HepG2 (cell line): ENCODE data around the gene HS3ST3B1. TPM values are rescaled to one million over a fixed set of nuclear protein-coding genes. Genes with fewer than 3 reads are reported as not detected.
A peak's percentile ranks its signal among the peaks of the same experiment; 100 is the strongest.

ENCODE experiments used
- KDM2A ChIP-seq: sonication (generic); formaldehyde crosslinking; IDR thresholded peaks from 2 replicates; pipeline ENCODE4 v1.4.0; 2020; ENCODE audit warnings: low read depth, missing genetic modification reagents, borderline replicate concordance
- ZBTB8A ChIP-seq: sonication (generic); formaldehyde crosslinking; IDR thresholded peaks from 2 replicates; pipeline ENCODE4 v1.4.0; 2020; ENCODE audit warnings: mild to moderate bottlenecking, low read depth, missing genetic modification reagents, borderline replicate concordance
- ZNF446 ChIP-seq: sonication (generic); formaldehyde crosslinking; IDR thresholded peaks from 2 replicates; pipeline ENCODE4 v1.5.0; 2020; ENCODE audit warnings: mild to moderate bottlenecking, missing genetic modification reagents
- ZNF543 ChIP-seq: sonication (generic); formaldehyde crosslinking; IDR thresholded peaks from 2 replicates; pipeline ENCODE4 v1.4.0; 2020; ENCODE audit warnings: mild to moderate bottlenecking, missing genetic modification reagents
- polyA plus RNA-seq, 8 experiments: library from polyadenylated mRNA; depleted of rRNA in 3 of 8; stranded (reverse) in 7 of 8; unstranded in 1 of 8; fragments of >200 nt; fragmentation: Illumina TruSeq in 4 of 8; extraction: Trizol in 4 of 8; gene quantifications; 2 replicates each; pipeline versions ENCODE4 v1.2.1 to v1.2.3, GENCODE V29; 2011 to 2016; ENCODE audit warnings: low read depth in 4 of 8, missing spikeins in 1 of 8, mixed read lengths in 1 of 8; ENCODE audit not compliant: insufficient read depth in 1 of 8
- total RNA-seq, 5 experiments: library from RNA; depleted of rRNA; stranded (reverse); fragments of >200 nt; fragmentation: Illumina TruSeq; extraction: Trizol; gene quantifications; 2 replicates each; pipeline ENCODE4 v1.2.3, GENCODE V29; 2016; ENCODE audit warnings: low read depth in 1 of 5
- TF ChIP-seq, protein P1 (sequence below), 2 experiments: fragments of 450-650 bp in 1 of 2; sonication (generic) in 1 of 2; formaldehyde crosslinking in 1 of 2; IDR thresholded peaks; 2 replicates each; pipeline versions ENCODE4 v1.6.1 to v1.8.0; 2016 to 2022; ENCODE audit warnings: antibody characterized with exemption in 1 of 2, mild to moderate bottlenecking in 1 of 2, missing genetic modification reagents in 1 of 2
- TF ChIP-seq, protein P2 (sequence below): sonication (generic); formaldehyde crosslinking; IDR thresholded peaks from 2 replicates; pipeline ENCODE4 v1.4.0; 2020; ENCODE audit warnings: missing genetic modification reagents, low read depth, mild to moderate bottlenecking, borderline replicate concordance
- TF ChIP-seq, protein P3 (sequence below): sonication (generic); formaldehyde crosslinking; IDR thresholded peaks from 2 replicates; pipeline ENCODE4 v1.5.0; 2020; ENCODE audit warnings: mild to moderate bottlenecking, missing genetic modification reagents, borderline replicate concordance
- TF ChIP-seq, protein P4 (sequence below): IDR thresholded peaks from 2 replicates; pipeline ENCODE4 v1.6.1; 2012; ENCODE audit warnings: inconsistent platforms

The HS3ST3B1 gene
- total and polyA plus RNA-seq, 2 of the 13 experiments (the other 11 are each of a cell fraction or from before 2014, with no cell fraction given), result 15.7 to 39.5 TPM

DNA sequence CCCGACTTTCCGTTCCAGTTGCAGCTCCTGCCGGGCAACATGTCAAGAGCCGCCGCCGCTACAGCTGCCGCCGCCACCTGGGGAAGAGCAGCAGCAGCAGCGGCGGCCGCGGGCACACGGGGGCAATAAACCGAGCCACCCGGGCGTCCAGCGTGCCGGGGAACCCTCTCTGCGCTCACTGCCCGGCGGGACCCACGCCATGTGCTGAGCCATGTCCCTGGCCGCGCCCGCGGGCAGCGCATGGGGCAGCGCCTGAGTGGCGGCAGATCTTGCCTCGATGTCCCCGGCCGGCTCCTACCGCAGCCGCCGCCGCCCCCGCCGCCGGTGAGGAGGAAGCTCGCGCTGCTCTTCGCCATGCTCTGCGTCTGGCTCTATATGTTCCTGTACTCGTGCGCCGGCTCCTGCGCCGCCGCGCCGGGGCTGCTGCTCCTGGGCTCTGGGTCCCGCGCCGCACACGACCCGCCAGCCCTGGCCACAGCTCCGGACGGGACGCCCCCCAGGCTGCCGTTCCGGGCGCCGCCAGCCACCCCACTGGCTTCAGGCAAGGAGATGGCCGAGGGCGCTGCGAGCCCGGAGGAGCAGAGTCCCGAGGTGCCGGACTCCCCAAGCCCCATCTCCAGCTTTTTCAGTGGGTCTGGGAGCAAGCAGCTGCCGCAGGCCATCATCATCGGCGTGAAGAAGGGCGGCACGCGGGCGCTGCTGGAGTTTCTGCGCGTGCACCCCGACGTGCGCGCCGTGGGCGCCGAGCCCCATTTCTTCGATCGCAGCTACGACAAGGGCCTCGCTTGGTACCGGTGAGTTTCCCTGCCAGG is 604 bp downstream of the HS3ST3B1 start (continued):
- TF ChIP-seq, protein P1, sequence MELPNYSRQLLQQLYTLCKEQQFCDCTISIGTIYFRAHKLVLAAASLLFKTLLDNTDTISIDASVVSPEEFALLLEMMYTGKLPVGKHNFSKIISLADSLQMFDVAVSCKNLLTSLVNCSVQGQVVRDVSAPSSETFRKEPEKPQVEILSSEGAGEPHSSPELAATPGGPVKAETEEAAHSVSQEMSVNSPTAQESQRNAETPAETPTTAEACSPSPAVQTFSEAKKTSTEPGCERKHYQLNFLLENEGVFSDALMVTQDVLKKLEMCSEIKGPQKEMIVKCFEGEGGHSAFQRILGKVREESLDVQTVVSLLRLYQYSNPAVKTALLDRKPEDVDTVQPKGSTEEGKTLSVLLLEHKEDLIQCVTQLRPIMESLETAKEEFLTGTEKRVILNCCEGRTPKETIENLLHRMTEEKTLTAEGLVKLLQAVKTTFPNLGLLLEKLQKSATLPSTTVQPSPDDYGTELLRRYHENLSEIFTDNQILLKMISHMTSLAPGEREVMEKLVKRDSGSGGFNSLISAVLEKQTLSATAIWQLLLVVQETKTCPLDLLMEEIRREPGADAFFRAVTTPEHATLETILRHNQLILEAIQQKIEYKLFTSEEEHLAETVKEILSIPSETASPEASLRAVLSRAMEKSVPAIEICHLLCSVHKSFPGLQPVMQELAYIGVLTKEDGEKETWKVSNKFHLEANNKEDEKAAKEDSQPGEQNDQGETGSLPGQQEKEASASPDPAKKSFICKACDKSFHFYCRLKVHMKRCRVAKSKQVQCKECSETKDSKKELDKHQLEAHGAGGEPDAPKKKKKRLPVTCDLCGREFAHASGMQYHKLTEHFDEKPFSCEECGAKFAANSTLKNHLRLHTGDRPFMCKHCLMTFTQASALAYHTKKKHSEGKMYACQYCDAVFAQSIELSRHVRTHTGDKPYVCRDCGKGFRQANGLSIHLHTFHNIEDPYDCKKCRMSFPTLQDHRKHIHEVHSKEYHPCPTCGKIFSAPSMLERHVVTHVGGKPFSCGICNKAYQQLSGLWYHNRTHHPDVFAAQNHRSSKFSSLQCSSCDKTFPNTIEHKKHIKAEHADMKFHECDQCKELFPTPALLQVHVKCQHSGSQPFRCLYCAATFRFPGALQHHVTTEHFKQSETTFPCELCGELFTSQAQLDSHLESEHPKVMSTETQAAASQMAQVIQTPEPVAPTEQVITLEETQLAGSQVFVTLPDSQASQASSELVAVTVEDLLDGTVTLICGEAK (IDR thresholded peaks at IDR 0.05), result no peak
- TF ChIP-seq, protein P1 (CRISPR knock-in tag; IDR thresholded peaks at IDR 0.05), result peak; percentile 70
- TF ChIP-seq, protein P2, sequence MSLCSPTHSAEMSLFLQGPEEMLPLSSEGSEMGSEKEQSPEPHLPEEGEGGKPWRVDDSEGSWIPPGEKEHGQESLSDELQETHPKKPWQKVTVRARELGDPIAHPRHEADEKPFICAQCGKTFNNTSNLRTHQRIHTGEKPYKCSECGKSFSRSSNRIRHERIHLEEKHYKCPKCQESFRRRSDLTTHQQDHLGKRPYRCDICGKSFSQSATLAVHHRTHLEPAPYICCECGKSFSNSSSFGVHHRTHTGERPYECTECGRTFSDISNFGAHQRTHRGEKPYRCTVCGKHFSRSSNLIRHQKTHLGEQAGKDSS (CRISPR knock-in tag), result peak; percentile 33; the same call in 1 of the 2 replicates
- TF ChIP-seq ZNF446 (CRISPR knock-in tag), result peak; percentile 25; the same call in 1 of the 2 replicates
- TF ChIP-seq, protein P3, sequence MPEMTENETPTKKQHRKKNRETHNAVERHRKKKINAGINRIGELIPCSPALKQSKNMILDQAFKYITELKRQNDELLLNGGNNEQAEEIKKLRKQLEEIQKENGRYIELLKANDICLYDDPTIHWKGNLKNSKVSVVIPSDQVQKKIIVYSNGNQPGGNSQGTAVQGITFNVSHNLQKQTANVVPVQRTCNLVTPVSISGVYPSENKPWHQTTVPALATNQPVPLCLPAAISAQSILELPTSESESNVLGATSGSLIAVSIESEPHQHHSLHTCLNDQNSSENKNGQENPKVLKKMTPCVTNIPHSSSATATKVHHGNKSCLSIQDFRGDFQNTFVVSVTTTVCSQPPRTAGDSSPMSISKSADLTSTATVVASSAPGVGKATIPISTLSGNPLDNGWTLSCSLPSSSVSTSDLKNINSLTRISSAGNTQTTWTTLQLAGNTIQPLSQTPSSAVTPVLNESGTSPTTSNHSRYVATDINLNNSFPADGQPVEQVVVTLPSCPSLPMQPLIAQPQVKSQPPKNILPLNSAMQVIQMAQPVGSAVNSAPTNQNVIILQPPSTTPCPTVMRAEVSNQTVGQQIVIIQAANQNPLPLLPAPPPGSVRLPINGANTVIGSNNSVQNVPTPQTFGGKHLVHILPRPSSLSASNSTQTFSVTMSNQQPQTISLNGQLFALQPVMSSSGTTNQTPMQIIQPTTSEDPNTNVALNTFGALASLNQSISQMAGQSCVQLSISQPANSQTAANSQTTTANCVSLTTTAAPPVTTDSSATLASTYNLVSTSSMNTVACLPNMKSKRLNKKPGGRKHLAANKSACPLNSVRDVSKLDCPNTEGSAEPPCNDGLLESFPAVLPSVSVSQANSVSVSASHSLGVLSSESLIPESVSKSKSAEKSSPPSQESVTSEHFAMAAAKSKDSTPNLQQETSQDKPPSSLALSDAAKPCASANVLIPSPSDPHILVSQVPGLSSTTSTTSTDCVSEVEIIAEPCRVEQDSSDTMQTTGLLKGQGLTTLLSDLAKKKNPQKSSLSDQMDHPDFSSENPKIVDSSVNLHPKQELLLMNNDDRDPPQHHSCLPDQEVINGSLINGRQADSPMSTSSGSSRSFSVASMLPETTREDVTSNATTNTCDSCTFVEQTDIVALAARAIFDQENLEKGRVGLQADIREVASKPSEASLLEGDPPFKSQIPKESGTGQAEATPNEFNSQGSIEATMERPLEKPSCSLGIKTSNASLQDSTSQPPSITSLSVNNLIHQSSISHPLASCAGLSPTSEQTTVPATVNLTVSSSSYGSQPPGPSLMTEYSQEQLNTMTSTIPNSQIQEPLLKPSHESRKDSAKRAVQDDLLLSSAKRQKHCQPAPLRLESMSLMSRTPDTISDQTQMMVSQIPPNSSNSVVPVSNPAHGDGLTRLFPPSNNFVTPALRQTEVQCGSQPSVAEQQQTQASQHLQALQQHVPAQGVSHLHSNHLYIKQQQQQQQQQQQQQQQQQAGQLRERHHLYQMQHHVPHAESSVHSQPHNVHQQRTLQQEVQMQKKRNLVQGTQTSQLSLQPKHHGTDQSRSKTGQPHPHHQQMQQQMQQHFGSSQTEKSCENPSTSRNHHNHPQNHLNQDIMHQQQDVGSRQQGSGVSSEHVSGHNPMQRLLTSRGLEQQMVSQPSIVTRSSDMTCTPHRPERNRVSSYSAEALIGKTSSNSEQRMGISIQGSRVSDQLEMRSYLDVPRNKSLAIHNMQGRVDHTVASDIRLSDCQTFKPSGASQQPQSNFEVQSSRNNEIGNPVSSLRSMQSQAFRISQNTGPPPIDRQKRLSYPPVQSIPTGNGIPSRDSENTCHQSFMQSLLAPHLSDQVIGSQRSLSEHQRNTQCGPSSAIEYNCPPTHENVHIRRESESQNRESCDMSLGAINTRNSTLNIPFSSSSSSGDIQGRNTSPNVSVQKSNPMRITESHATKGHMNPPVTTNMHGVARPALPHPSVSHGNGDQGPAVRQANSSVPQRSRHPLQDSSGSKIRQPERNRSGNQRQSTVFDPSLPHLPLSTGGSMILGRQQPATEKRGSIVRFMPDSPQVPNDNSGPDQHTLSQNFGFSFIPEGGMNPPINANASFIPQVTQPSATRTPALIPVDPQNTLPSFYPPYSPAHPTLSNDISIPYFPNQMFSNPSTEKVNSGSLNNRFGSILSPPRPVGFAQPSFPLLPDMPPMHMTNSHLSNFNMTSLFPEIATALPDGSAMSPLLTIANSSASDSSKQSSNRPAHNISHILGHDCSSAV (CRISPR knock-in tag), result no peak
- 0 out of 2 replicates have a peak, but pooled peaks have one; percentile 17 for TF ChIP-seq ZBTB8A
- TF ChIP-seq, protein P4, sequence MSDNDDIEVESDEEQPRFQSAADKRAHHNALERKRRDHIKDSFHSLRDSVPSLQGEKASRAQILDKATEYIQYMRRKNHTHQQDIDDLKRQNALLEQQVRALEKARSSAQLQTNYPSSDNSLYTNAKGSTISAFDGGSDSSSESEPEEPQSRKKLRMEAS, result peak; percentile 3; the same call in 1 of the 2 replicates
- TF ChIP-seq KDM2A (CRISPR knock-in tag), result 0 out of 2 replicates have a peak, but pooled peaks have one; percentile 4
- TF ChIP-seq ZNF543 (CRISPR knock-in tag), result 0 out of 2 replicates have a peak, but pooled peaks have one; percentile 57
